Stimulated activated CD4-positive, alpha-beta T cell treated with anti-CD3 and anti-CD28 coated beads, Interleukin-4, amount 100 ng/mL, for 48 hours (primary cell): Measurements from ENCODE around the gene TBC1D25.
A peak's percentile ranks its signal among the peaks of the same experiment; 100 is the strongest.

Experiments used
- DNase-seq, 2 donors: peaks; one replicate each; pipeline ENCODE4 v3.0.0-alpha.2; 2020; ENCODE audit warnings: low read depth in 2 of 2

The TBC1D25 gene

GRCh38 chrX:48539345-48540027 lies at the start of gene TBC1D25:
TBC1D25 (plus strand) TSS chrX:48539714; CDS start chrX:48539798, 84 bp downstream.
- peak; percentile 93 to 94 for DNase-seq

- DNase-seq, result no peak
These were observed 49.6 kb upstream of the TBC1D25 start for GRCh38 chrX:48489892-48490291.

- no peak for DNase-seq
These were observed 48.9 kb upstream of the TBC1D25 start for GRCh38 chrX:48490661-48491060.

- DNase-seq, result no peak
These were observed 47.7 kb upstream of the TBC1D25 start for GRCh38 chrX:48491809-48492208.

- no peak for DNase-seq
These were observed 47.1 kb upstream of the TBC1D25 start for GRCh38 chrX:48492293-48492910.

- DNase-seq, result no peak
These were observed 45.6 kb upstream of the TBC1D25 start for GRCh38 chrX:48493890-48494364.

- no peak for DNase-seq
These were observed 42.9 kb upstream of the TBC1D25 start for GRCh38 chrX:48496660-48497059.

GRCh38 chrX:48497871-48498270 lies 41.6 kb upstream of the TBC1D25 start:
- DNase-seq, result no peak

GRCh38 chrX:48498374-48498809 lies 41.1 kb upstream of the TBC1D25 start:
- DNase-seq, result no peak

- DNase-seq, result no peak
These were observed 35.3 kb upstream of the TBC1D25 start for GRCh38 chrX:48504261-48504660.

- DNase-seq, result no peak
These were observed 34.0 kb upstream of the TBC1D25 start for GRCh38 chrX:48505481-48505880.

GRCh38 chrX:48507246-48507645 lies 32.3 kb upstream of the TBC1D25 start:
- DNase-seq, result no peak

GRCh38 chrX:48508400-48509244 lies 30.9 kb upstream of the TBC1D25 start, which contains the start of gene PORCN:
PORCN (plus strand) TSS chrX:48508992; CDS start chrX:48509821, 829 bp downstream.
- DNase-seq, result peak; percentile 68 to 76

- DNase-seq, result no peak
These were observed 30.3 kb upstream of the TBC1D25 start for GRCh38 chrX:48509245-48509590.

GRCh38 chrX:48509619-48510018 lies 29.9 kb upstream of the TBC1D25 start:
- no peak for DNase-seq

GRCh38 chrX:48511560-48511959 lies 28.0 kb upstream of the TBC1D25 start:
- DNase-seq, result no peak

- no peak for DNase-seq
These were observed 27.1 kb upstream of the TBC1D25 start for GRCh38 chrX:48512371-48512935.

GRCh38 chrX:48513670-48514069 lies 25.8 kb upstream of the TBC1D25 start:
- DNase-seq, result no peak

- DNase-seq, result no peak
These were observed 25.2 kb upstream of the TBC1D25 start for GRCh38 chrX:48514126-48514806.

GRCh38 chrX:48514868-48515460 lies 24.6 kb upstream of the TBC1D25 start:
- no peak for DNase-seq

GRCh38 chrX:48515842-48516241 lies 23.7 kb upstream of the TBC1D25 start:
- DNase-seq, result no peak
